NT2/D1 (cell line): ENCODE data around the gene SPSB3.
A peak's percentile ranks its signal among the peaks of the same experiment; 100 is the strongest.

Source experiments
- DNase-seq: peaks from one replicate; pipeline ENCODE4 v3.0.0-alpha.2; 2011; ENCODE audit warnings: low read depth, low spot score
- H3K27me3 ChIP-seq: 2 replicates; pipeline ENCODE4 v1.6.0; 2011; ENCODE audit warnings: mild to moderate bottlenecking; ENCODE audit not compliant: insufficient read length, insufficient read depth
- H3K36me3 ChIP-seq: 2 replicates; pipeline ENCODE4 v1.6.1; 2011; ENCODE audit warnings: mild to moderate bottlenecking, low read length, mixed read lengths; ENCODE audit not compliant: insufficient read depth, insufficient read length
- H3K4me1 ChIP-seq: 2 replicates; pipeline ENCODE4 v1.5.1; 2011; ENCODE audit not compliant: insufficient read depth, insufficient read length
- H3K4me3 ChIP-seq: 2 replicates; pipeline ENCODE4 v1.5.1; 2011; ENCODE audit warnings: low read depth; ENCODE audit not compliant: insufficient read length
- H3K9ac ChIP-seq: 2 replicates; pipeline ENCODE4 v1.6.0; 2011; ENCODE audit warnings: low read depth; ENCODE audit not compliant: insufficient read length
- H3K9me3 ChIP-seq: 2 replicates; pipeline ENCODE4 v1.5.1; 2011; ENCODE audit warnings: mild to moderate bottlenecking, low read length; ENCODE audit not compliant: insufficient read depth
- SUZ12 ChIP-seq: IDR thresholded peaks from 2 replicates; pipeline ENCODE4 v1.6.1; 2011; ENCODE audit not compliant: insufficient read length, insufficient read depth; ENCODE audit errors: extremely low read depth
- YY1 ChIP-seq: IDR thresholded peaks from 2 replicates; pipeline ENCODE4 v1.6.1; 2011; ENCODE audit not compliant: insufficient read length, insufficient read depth
- ZNF274 ChIP-seq: IDR thresholded peaks from 2 replicates; pipeline ENCODE4 v1.6.1; 2011; ENCODE audit warnings: mild to moderate bottlenecking, low read depth, low read length

SPSB3 gene

DNA sequence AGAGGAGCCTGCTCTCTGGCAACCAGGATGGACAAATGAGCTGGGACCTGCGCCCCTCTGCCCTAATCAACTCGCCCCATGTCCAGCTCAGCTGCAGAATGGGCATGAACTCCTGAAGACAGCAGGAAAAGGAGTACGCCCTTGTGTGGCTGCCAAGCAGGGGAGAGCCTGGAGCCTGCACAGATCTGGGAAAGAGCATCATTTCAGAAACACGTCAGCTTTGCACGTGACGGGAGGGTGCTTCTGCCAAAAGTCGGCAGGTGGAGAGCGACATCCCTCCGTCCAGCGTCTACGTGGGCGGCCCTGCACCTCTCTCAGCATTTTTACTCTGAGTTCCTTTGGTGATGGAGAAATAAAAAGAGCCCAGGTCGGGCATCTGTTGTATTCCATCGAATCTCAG, 29.5 kb downstream of the SPSB3 start:
- DNase-seq = no peak
- H3K9me3 ChIP-seq = no peaks in the 10 kb centered on the region
- H3K36me3 ChIP-seq = peaks cover 68% of the 10 kb centered on the region
- H3K27me3 ChIP-seq = no peaks in the 10 kb centered on the region
- H3K4me1 ChIP-seq = peaks cover 2% of the 10 kb centered on the region
- TF ChIP-seq ZNF274 (no peak), YY1 (no peak)
- no peak overlapping the region for H3K4me3 ChIP-seq
- no peak overlapping the region for H3K9ac ChIP-seq

DNA sequence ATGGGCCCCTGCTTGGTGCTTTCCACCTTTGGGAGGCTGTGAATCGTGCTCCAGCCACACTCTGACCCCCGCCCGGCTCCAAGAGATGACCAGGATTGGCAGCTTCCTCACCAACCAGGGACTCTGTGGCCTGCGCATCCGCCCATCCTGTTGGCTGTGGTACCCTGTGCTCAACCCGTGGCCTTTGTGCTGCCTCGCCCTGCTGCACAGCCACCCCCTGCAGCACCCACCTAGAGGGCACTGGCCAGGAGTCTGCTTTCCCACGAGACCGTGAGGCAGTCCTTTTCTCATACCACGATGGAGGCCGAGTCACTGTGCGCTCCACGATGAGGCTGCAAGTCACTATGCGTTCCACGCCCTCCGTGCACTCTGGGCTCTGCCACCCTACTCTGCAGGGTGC, 30.4 kb downstream of the SPSB3 start:
- TF ChIP-seq YY1 (no peak), ZNF274 (no peak), SUZ12 (no peak)
- H3K9ac ChIP-seq = no peak overlapping the region
- peaks cover 70% of the 10 kb centered on the region for H3K36me3 ChIP-seq
- DNase-seq = no peak
- no peak overlapping the region for H3K4me3 ChIP-seq
- H3K27me3 ChIP-seq = no peaks in the 10 kb centered on the region
- no peaks in the 10 kb centered on the region for H3K9me3 ChIP-seq
- peaks cover 7% of the 10 kb centered on the region for H3K4me1 ChIP-seq

DNA sequence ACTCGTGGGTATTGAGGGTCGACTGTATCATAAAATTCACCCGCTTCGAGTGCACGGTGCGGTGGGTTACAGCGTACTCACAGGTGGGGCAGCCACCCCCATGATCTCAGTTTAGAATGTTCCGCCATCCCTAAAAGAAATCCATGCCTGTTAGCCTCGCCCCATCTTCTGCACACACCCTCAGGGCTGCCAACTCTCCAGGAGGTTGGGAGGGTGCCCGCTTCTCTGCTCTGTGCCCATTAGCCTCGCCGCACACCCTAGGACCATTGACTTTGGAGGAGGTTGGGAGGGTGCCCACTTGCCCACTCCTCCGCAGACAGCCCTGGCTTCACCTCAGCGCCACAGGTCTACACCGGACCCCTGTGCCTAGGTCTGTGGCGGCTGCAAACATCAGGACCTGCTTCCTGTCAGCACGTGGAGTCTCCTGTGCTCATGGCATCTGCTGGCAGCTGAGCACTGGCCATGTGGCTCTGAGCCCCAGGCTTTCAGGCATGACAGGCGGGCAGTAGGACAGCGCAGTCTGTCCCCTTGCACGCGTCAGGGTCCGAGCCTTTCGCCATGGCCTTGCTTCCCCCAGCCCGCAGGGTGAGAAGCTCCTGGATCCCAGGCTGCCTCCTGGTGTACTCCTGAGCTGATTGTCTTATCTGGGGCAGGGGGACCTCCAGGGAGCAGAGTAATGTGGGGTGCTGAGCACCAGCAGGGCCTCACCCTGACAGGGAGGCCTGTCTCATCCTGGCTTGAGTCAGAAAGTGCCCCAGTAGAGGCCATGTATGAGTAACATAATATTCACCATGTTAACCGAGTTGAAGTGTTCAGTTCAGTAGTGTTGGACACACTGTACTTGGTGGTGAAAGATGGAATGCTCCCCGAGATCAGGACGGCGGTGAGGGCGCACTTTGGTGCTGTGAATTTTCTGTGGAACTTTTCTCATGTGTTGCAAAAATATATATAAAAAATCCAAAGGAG, 32.9 kb downstream of the SPSB3 start:
- no peak for TF ChIP-seq YY1
- TF ChIP-seq SUZ12 = no peak
- TF ChIP-seq ZNF274 = no peak
- H3K9me3 ChIP-seq = no peaks in the 10 kb centered on the region
- no peaks in the 10 kb centered on the region for H3K27me3 ChIP-seq
- peaks cover 25% of the 10 kb centered on the region for H3K4me1 ChIP-seq
- no peak overlapping the region for H3K9ac ChIP-seq
- no peak overlapping the region for H3K4me3 ChIP-seq
- peaks cover 55% of the 10 kb centered on the region for H3K36me3 ChIP-seq
- DNase-seq = no peak

DNA sequence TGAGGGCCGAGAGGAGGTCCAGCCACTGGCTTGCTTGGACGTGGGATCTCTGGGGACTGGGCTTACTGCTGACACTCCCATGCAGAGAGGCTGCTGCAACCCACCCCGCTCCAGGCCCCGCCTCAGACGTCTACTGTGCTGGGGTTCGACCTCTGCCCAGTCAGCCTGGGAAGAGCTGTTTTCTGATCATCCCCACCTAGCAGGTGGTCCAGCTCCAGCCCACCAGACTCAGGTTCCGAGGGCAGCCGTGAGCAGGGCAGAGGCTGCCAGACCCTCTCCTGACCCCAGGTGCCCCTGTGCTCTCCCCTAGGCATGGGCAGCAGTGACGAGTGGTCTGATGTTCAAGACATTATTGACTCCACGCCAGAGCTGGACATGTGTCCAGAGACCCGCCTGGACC, 34.4 kb downstream of the SPSB3 start:
- Histone ChIP-seq H3K9me3 (no peaks in the 10 kb centered on the region), H3K9ac (no peak overlapping the region), H3K27me3 (no peaks in the 10 kb centered on the region), H3K4me3 (no peak overlapping the region), H3K4me1 (peaks cover 29% of the 10 kb centered on the region), H3K36me3 (peaks cover 64% of the 10 kb centered on the region)
- TF ChIP-seq ZNF274 (no peak), SUZ12 (no peak), YY1 (no peak)
- DNase-seq = no peak

DNA sequence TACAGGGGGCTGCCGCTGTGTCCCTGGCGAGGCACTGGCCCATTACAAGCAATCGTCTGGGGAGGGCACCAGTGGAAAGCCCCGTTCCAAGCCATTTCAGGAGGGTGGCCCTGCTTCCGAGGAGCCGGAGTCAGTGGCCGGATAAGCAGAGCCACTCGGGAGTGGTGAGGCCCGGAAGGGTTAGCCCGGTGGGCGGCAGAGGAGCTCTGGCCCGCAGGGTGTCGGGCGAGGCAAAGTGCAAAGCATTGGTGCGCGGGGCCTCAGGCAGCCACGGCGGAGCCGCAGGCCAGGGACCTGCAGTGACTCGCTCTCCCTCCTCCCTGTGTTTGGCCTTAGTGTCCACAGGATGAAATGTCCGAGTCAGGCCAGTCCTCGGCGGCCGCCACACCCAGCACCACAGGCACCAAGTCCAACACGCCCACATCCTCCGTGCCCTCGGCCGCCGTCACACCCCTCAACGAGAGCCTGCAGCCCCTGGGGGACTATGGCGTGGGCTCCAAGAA, 35.6 kb downstream of the SPSB3 start:
- Histone ChIP-seq H3K9ac (peak overlapping the region; percentile 74), H3K4me3 (no peak overlapping the region), H3K36me3 (peaks cover 58% of the 10 kb centered on the region), H3K9me3 (no peaks in the 10 kb centered on the region), H3K4me1 (peaks cover 29% of the 10 kb centered on the region), H3K27me3 (no peaks in the 10 kb centered on the region)
- TF ChIP-seq ZNF274 (no peak), YY1 (no peak), SUZ12 (no peak)
- no peak for DNase-seq

DNA sequence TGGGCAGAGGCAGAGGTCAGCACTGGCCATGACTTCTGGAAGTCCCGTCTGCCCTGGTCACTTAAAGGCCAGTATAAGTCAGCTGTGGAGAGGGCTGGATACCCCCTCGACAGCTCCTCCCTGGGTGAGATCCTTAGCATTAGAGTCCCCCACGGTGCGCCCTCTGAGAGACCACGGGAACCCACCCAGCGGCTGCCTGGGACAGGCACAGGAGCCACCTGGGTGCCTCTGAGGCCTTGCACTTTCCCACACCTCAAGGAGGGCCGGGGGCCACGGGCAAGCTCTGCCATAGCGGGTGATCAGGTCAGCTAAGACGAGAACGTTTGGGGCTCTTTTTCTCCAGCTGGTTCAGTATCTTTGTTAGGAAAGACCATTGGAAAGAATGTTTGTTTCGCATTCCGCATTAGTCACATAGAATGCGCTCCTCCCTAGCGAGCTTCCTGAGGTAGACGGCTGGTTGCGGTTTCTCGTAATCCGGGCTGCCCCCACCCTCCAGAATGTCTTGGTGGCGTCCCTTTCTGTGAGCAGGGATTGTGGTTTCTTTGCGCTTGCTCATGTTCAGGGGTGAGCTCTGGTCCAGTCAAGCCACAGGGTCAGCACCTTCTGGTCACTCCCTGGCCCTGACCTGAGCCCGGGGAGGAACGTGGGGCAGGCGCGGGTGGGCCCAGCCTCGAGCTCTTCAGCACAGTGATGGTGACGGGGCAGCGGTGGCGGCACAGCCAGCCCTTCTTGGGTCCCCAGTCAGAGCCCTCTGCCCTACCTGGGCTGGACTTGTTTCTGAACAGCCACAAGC, 36.3 kb downstream of the SPSB3 start:
- H3K9me3 ChIP-seq = no peaks in the 10 kb centered on the region
- TF ChIP-seq ZNF274 (no peak), YY1 (no peak), SUZ12 (no peak)
- H3K27me3 ChIP-seq = no peaks in the 10 kb centered on the region
- peaks cover 57% of the 10 kb centered on the region for H3K36me3 ChIP-seq
- peak; percentile 77 for DNase-seq
- no peak overlapping the region for H3K4me3 ChIP-seq
- H3K4me1 ChIP-seq = peaks cover 29% of the 10 kb centered on the region
- H3K9ac ChIP-seq = peak overlapping the region; percentile 74
